HFFc6 (cell line): ENCODE measurements around the gene PTH1R. TPM values are rescaled to one million over a fixed set of nuclear protein-coding genes. Genes with fewer than 3 reads are reported as not detected.

Source experiments
- DNase-seq: peaks from one replicate; pipeline ENCODE4 v3.0.0-alpha.2; 2018
- H3K27ac Mint-ChIP-seq: 2 replicates; pipeline ENCODE4 v1.8.0; 2020; ENCODE audit warnings: mild to moderate bottlenecking, mixed read lengths
- H3K27me3 Mint-ChIP-seq: 2 replicates; pipeline ENCODE4 v1.8.0; 2021; ENCODE audit warnings: mild to moderate bottlenecking, moderate library complexity, mixed read lengths; ENCODE audit not compliant: insufficient read depth
- H3K36me3 Mint-ChIP-seq: 2 replicates; pipeline ENCODE4 v1.8.0; 2021; ENCODE audit warnings: low read depth, mixed read lengths
- H3K4me1 Mint-ChIP-seq: 2 replicates; pipeline ENCODE4 v1.8.0; 2020; ENCODE audit warnings: low read depth, mixed read lengths
- H3K4me3 Mint-ChIP-seq: 2 replicates; pipeline ENCODE4 v1.8.0; 2020; ENCODE audit warnings: mild to moderate bottlenecking, moderate library complexity, mixed read lengths
- H3K9me3 Mint-ChIP-seq: 2 replicates; pipeline ENCODE4 v1.8.0; 2020; ENCODE audit warnings: mild to moderate bottlenecking, mixed read lengths
- CTCF ChIP-seq: fragments of 200-600 bp; sonication (generic); IDR thresholded peaks from 2 replicates; pipeline ENCODE4 v1.5.0; 2021; ENCODE audit warnings: antibody characterized with exemption, mild to moderate bottlenecking
- total RNA-seq, 6 experiments: library from RNA; stranded (reverse); fragmentation: NEBNext Ultra II Directional; extraction: Animal tissue kit (Norgen Biotek cat#: 25700); gene quantifications; 2 replicates in 1 of 6; 3 replicates in 5 of 6; pipeline ENCODE4 v1.2.3, GENCODE V29; 2021

PTH1R gene
- total RNA-seq, 6 experiments from 2014 or later = 0.09 to 1.4 (median 0.85) TPM; not detected in 1

GRCh38 chr3:46923559-46924350, 46.2 kb downstream of the PTH1R start:
- peak; percentile 90 for TF ChIP-seq CTCF
- H3K27ac Mint-ChIP-seq = peak overlapping the region; percentile 25; the same call in 1 of the 2 replicates
- no peak overlapping the region for H3K4me3 Mint-ChIP-seq
- H3K36me3 Mint-ChIP-seq = peaks cover 27% of the 10 kb centered on the region
- H3K27me3 Mint-ChIP-seq = no peaks in the 10 kb centered on the region; the same call in 1 of the 2 replicates
- DNase-seq = peak; percentile 24
- H3K9me3 Mint-ChIP-seq = peaks cover under 1% of the 10 kb centered on the region; the same call in 1 of the 2 replicates
- H3K4me1 Mint-ChIP-seq = peaks cover 20% of the 10 kb centered on the region

GRCh38 chr3:46924921-46925584, 47.5 kb downstream of the PTH1R start:
- peaks cover 27% of the 10 kb centered on the region for H3K4me1 Mint-ChIP-seq
- H3K9me3 Mint-ChIP-seq = no peaks in the 10 kb centered on the region
- no peak overlapping the region for H3K4me3 Mint-ChIP-seq
- TF ChIP-seq CTCF = no peak
- no peak overlapping the region; the same call in 1 of the 2 replicates for H3K27ac Mint-ChIP-seq
- H3K36me3 Mint-ChIP-seq = peaks cover 21% of the 10 kb centered on the region
- H3K27me3 Mint-ChIP-seq = no peaks in the 10 kb centered on the region; the same call in none of the 2 replicates
- no peak for DNase-seq

GRCh38 chr3:46925585-46925934, 48.0 kb downstream of the PTH1R start:
- Mint-ChIP-seq H3K4me1 (peaks cover 32% of the 10 kb centered on the region), H3K4me3 (no peak overlapping the region), H3K9me3 (no peaks in the 10 kb centered on the region), H3K27ac (peak overlapping the region; percentile 84), H3K27me3 (no peaks in the 10 kb centered on the region; the same call in none of the 2 replicates), H3K36me3 (peaks cover 18% of the 10 kb centered on the region)
- TF ChIP-seq CTCF = no peak
- no peak for DNase-seq

GRCh38 chr3:46926039-46926438, 48.5 kb downstream of the PTH1R start:
- H3K36me3 Mint-ChIP-seq = peaks cover 18% of the 10 kb centered on the region
- peak; percentile 38 for DNase-seq
- H3K9me3 Mint-ChIP-seq = no peaks in the 10 kb centered on the region
- peak overlapping the region; percentile 84 for H3K27ac Mint-ChIP-seq
- peaks cover 37% of the 10 kb centered on the region for H3K4me1 Mint-ChIP-seq
- H3K27me3 Mint-ChIP-seq = no peaks in the 10 kb centered on the region; the same call in none of the 2 replicates
- no peak overlapping the region for H3K4me3 Mint-ChIP-seq
- no peak for TF ChIP-seq CTCF

- Mint-ChIP-seq H3K9me3 (no peaks in the 10 kb centered on the region), H3K36me3 (peaks cover 18% of the 10 kb centered on the region), H3K4me1 (peaks cover 41% of the 10 kb centered on the region), H3K27me3 (peaks cover under 1% of the 10 kb centered on the region), H3K4me3 (no peak overlapping the region), H3K27ac (peak overlapping the region; percentile 84)
- no peak for TF ChIP-seq CTCF
- DNase-seq = no peak
Measured at GRCh38 chr3:46926447-46926846, 48.9 kb downstream of the PTH1R start.
